Aorta (tissue), 5 donors: Measurements from ENCODE around the gene OR5M8. TPM values are rescaled to one million over a fixed set of nuclear protein-coding genes. Genes with fewer than 3 reads are reported as not detected.

ENCODE experiments used
- ATAC-seq: fragments of 200-7000 bp; cut with Tn5 transposase; one replicate; pipeline ENCODE4 v1.9.1; 2022; ENCODE audit warnings: moderate library complexity; ENCODE audit not compliant: low FRiP score
- DNase-seq, 2 donors: peaks; one replicate each; pipeline ENCODE4 v3.0.0-alpha.2; 2020
- H3K27ac ChIP-seq, 2 donors: one replicate each; pipeline ENCODE4 v1.5.1; 2013; ENCODE audit warnings: low read length in 2 of 2, mild to moderate bottlenecking in 2 of 2, moderate library complexity in 2 of 2, control low read depth in 1 of 2, inconsistent platforms in 1 of 2, low read depth in 1 of 2
- H3K27me3 ChIP-seq, 2 donors: one replicate each; pipeline ENCODE4 v1.6.1; 2013; ENCODE audit warnings: control low read depth in 1 of 2, low read length in 1 of 2, mild to moderate bottlenecking in 1 of 2, moderate library complexity in 1 of 2; ENCODE audit not compliant: insufficient read depth in 2 of 2, control insufficient read depth in 1 of 2
- H3K36me3 ChIP-seq, 2 donors: one replicate each; pipeline ENCODE4 v1.6.1; 2013; ENCODE audit warnings: control low read depth in 1 of 2, low read length in 1 of 2, mild to moderate bottlenecking in 1 of 2; ENCODE audit not compliant: insufficient read depth in 2 of 2, control insufficient read depth in 1 of 2
- H3K4me1 ChIP-seq, 2 donors: one replicate each; pipeline ENCODE4 v1.6.1; 2013; ENCODE audit warnings: low read length in 2 of 2, control low read depth in 1 of 2, mild to moderate bottlenecking in 1 of 2, moderate library complexity in 1 of 2; ENCODE audit not compliant: insufficient read depth in 2 of 2, control insufficient read depth in 1 of 2
- H3K4me3 ChIP-seq, 2 donors: one replicate each; pipeline ENCODE4 v1.5.1; 2013; ENCODE audit warnings: low read length in 2 of 2, control low read depth in 1 of 2, mild to moderate bottlenecking in 1 of 2
- H3K9me3 ChIP-seq: one replicate; pipeline ENCODE4 v1.6.1; 2013; ENCODE audit warnings: mild to moderate bottlenecking, low read length; ENCODE audit not compliant: control insufficient read depth
- WGBS, 2 donors: extraction: QIAGEN DNeasy Blood & Tissue Kit; methylation state at CpG; one replicate each; pipeline ENCODE4 v1.1.7; 2013; 5-methylcytosine and 5-hydroxymethylcytosine counted together
- intact Hi-C, 2 donors: fragments of 100-400 bp; cut with DNase I; formaldehyde crosslinking; loops; one replicate each; pipeline versions ENCODE4 v1.14.2 to v1.15.0; 2022
- long read RNA-seq, 2 donors: library from polyadenylated mRNA; unstranded; transcript quantifications; one replicate each; pipeline ENCODE4 v2.0.0, GENCODE V29; 2020 to 2021
- polyA plus RNA-seq, 2 donors: library from polyadenylated mRNA; stranded (reverse); fragments of 200-250 nt; gene quantifications; one replicate each; pipeline ENCODE4 v1.2.3, GENCODE V29; 2013
- total RNA-seq, 2 donors: library from RNA; stranded (reverse); fragmentation: NEBNext Ultra II Directional; extraction: Animal tissue kit (Norgen Biotek cat#: 25700); gene quantifications; one replicate each; pipeline ENCODE4 v1.2.1, GENCODE V29; 2021
- donor health status: healthy with polysubstance abuse.
- donor health status: Bipolar disorder and iron deficiency.
- donor health status: DM: no; HTN: no; CAD: no.
- donor health status: DM: no; HTN: no; CAD: no.
- donor health status: DM: yes; HTN: yes; CAD: no.

The OR5M8 gene
- total RNA-seq, result not detected
- not detected for polyA plus RNA-seq
- long read RNA-seq, donor 1, result 0 reads
- long read RNA-seq, donor 2, result 0 reads

DNA sequence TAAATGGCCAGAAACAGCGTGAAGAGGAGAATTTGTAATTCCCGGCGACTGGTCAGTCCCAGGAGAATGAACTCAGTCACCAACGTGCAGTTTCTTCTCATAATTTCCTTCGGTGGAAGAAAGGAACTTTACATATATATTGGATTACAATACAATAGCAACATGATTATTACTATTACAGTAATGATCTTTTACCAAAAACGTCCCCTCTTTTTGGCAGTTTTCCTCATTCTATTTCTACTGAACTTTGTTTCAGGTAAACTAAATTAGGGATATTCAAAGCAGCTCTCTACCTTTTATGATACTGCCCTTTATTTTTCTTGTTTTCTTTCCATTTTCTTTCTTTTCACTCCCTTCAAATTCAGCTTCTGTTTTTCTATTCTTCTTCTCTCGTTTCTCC is at the start of gene OR5M8:
Gene OR5M8 (minus strand): TSS at position 101 of the 400 bp plus-strand sequence. CDS start 0 bp downstream, at position 101.
- ATAC-seq (no peak), DNase-seq (no peak)
- Histone ChIP-seq H3K4me3 (no peak within 1 kb of the TSS), H3K27me3 (no peaks in the 10 kb centered on the region), H3K27ac (no peak within 1 kb of the TSS), H3K4me1 (no peaks in the 10 kb centered on the region), H3K9me3 (no peaks in the 10 kb centered on the region), H3K36me3 (no peaks in the 10 kb centered on the region)
- 78 to 80% methylated on average over 7 of the region's 7 CpGs for WGBS, 2 donors
- intact Hi-C loops, result no loop called here

DNA sequence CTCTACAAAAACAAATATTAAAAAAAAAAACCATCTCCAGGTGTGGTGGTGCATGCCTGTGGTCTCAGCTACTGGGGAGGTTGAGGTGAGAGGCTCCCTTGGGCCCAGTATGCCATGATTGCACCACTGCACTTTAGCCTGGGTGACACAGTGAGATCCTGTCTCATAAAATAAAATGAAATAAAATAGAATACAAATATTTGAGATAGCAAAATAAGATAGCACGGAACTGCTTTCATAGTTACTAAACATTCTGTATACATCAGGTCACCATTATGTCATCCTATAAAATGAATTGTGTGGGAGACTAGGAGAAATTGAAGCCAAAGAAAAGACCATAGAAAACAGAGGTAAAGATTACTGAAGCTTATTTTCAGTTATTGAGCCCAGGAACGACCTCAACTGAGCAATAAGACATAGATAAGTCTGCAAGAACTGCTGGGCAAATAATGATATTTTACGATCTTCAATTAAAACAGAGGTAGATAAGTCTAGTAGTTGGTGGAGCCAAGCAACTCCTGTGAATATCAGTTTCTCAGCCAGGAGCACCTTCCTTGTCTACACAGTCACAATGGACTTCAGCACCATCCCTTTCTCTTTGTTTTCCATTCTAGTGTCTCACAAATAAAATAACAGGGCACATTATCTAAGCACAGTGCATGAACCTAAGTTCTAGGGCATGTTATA is 42.0 kb upstream of the OR5M8 start:
- 66 to 68% methylated on average over 3 of the region's 3 CpGs for WGBS, 2 donors
- intact Hi-C loops, result no loop called here

DNA sequence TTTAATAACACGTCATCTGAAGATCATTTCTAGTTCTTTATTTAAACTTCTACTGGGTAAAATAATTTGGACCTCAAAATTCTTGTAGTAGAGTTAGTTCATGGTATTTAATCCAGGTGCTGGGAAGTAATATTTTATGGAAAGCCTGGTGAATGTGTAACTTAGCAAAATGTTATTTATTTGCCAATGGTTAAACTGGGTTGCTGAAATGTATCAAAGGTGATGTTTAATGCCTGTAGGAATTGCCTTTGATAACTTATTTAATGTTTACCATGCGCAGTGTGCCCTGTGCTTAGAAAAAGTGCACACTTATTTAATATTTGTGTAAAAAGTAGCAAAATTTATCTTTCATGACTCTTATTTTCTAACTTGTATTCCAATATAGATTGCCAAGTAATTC is 40.7 kb upstream of the OR5M8 start:
- DNase-seq, result no peak
- H3K36me3 ChIP-seq, result no peaks in the 10 kb centered on the region
- no peaks in the 10 kb centered on the region for H3K27me3 ChIP-seq
- no peaks in the 10 kb centered on the region for H3K9me3 ChIP-seq
- no peak overlapping the region for H3K27ac ChIP-seq
- intact Hi-C loops, result no loop called here
- no peak for ATAC-seq
- H3K4me1 ChIP-seq, result no peaks in the 10 kb centered on the region
- no peak overlapping the region for H3K4me3 ChIP-seq
- 72 to 78% methylated on average over 2 of the region's 2 CpGs for WGBS, 2 donors

More for the DNA sequence above, 42.0 kb upstream of the OR5M8 start:
- Histone ChIP-seq H3K9me3 (no peaks in the 10 kb centered on the region), H3K4me1 (no peaks in the 10 kb centered on the region), H3K27ac (no peak overlapping the region), H3K4me3 (no peak overlapping the region), H3K27me3 (no peaks in the 10 kb centered on the region), H3K36me3 (no peaks in the 10 kb centered on the region)
- DNase-seq (no peak), ATAC-seq (no peak)

DNA sequence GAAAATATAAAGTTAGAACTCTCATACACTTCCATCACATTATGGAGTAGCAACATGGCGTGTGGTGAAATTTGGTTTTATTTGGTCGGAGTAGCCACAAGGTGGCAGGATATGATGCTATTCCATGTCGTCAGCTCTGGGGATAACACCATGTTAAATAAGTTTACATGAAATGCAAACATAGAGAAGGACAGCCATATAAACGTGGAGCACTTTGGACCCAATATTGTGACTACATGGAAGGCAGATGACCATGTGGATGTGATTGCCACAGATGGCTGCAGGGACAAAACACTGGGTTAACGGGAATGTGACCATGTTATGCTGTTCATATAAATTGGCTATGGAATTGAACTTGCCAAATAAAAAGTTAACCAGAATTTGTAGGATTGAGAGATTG is 30.8 kb upstream of the OR5M8 start:
- Histone ChIP-seq H3K36me3 (no peaks in the 10 kb centered on the region), H3K27me3 (peaks cover 0 to 3% of the 10 kb centered on the region in 2 donors), H3K4me1 (no peaks in the 10 kb centered on the region), H3K9me3 (no peaks in the 10 kb centered on the region), H3K27ac (no peak overlapping the region), H3K4me3 (no peak overlapping the region)
- ATAC-seq (no peak), DNase-seq (no peak)
- intact Hi-C loops, result no loop called here
- WGBS, 2 donors, result 67% methylated on average over 5 of the region's 5 CpGs

DNA sequence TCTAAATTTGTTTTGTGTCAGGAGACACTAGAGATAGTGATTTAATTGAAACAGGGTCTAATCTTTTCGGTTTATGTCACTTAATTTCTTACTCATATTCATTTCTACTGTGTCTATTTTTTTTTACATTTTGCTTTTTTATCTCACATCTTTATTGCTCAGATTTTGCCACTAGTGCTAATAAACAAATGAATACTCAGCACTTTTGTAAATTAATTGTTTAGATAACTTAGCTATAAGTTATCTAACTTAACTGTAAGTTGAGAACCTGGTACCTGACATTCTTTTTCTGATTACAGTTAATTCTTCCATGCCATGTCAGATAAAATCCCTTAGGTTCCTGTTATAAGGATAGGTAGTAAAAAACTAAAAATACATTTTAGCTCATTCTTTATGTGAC is 22.1 kb upstream of the OR5M8 start:
- H3K36me3 ChIP-seq, result no peaks in the 10 kb centered on the region
- ATAC-seq (no peak), DNase-seq (no peak)
- no peaks in the 10 kb centered on the region for H3K4me1 ChIP-seq
- 77 to 82% methylated on average over 1 of the region's 1 CpG for WGBS, 2 donors
- intact Hi-C loops, result no loop called here
- H3K27ac ChIP-seq, result no peak overlapping the region
- no peaks in the 10 kb centered on the region for H3K27me3 ChIP-seq
- no peaks in the 10 kb centered on the region for H3K9me3 ChIP-seq
- H3K4me3 ChIP-seq, result no peak overlapping the region

DNA sequence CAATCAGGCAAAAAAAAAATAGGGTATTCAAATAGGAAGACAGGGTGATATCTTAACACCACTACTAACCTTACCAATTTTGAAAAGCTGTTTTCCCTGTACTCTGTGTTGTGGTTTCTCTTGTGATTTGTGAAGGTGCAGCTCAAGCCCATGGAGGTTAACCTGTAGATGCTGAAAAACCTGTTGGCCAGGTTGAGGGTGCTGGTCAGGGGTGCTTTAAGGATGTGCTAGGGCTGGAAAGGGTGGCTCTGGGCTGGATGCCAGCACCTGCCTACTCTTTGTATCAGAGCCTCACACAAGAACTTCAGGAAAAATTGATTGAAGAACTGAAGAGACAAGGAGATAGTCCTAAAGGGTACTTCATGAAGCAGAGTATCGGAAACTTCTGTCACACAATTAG is 18.3 kb upstream of the OR5M8 start:
- H3K4me3 ChIP-seq, result no peak overlapping the region
- no peaks in the 10 kb centered on the region for H3K36me3 ChIP-seq
- 91 to 93% methylated on average over 1 of the region's 1 CpG for WGBS, 2 donors
- no peak for ATAC-seq
- intact Hi-C loops, result no loop called here
- H3K4me1 ChIP-seq, result no peaks in the 10 kb centered on the region
- no peak for DNase-seq
- no peak overlapping the region for H3K27ac ChIP-seq
- no peaks in the 10 kb centered on the region for H3K9me3 ChIP-seq
- no peaks in the 10 kb centered on the region for H3K27me3 ChIP-seq

DNA sequence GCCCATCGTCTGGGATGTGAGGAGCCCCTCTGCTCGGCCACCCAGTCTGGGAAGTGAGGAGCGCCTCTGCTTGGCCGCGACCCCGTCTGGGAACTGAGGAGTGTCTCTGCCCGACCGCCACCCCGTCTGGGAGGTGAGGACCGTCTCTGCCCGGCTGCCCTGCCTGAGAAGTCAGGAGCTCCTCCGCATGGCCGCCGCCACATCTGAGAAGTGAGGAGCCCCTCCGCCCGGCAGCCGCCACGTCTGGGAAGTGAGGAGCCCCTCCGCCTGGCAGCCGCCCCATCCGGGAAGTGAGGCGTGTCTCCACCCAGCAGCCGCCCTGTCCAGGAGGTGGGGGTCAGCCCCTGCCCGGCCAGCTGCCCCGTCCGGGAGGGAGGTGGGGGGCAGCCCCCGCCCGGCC is 5.8 kb upstream of the OR5M8 start:
- DNase-seq (peak in 1 of 2 donors; percentile 44), ATAC-seq (no peak)
- H3K9me3 ChIP-seq, result no peaks in the 10 kb centered on the region
- H3K36me3 ChIP-seq, result no peaks in the 10 kb centered on the region
- H3K4me3 ChIP-seq, result no peak overlapping the region
- 93 to 96% methylated on average over 24 to 28 of the region's 28 CpGs for WGBS, 2 donors
- intact Hi-C loops, result no loop called here
- H3K4me1 ChIP-seq, result no peaks in the 10 kb centered on the region
- H3K27ac ChIP-seq, result no peak overlapping the region
- H3K27me3 ChIP-seq, result no peaks in the 10 kb centered on the region

DNA sequence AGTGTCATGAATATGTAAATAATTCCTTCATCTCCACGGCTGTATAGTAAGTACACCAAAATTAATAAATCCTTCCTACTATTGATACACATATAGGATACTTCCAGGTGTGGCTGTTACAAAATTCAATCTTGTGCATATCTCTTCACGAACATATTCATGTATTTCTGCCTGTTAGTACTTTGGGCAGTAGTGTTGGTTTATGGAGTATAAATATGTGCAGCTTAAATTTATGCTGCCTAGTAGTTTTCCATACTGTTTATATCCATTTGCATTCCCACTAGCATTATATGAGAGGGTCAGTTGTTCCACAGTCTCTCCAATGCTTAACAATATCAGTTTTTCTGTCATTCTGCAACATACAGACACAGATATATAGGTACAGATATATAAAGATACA is 3.9 kb upstream of the OR5M8 start:
- Histone ChIP-seq H3K36me3 (no peaks in the 10 kb centered on the region), H3K27me3 (no peaks in the 10 kb centered on the region), H3K4me3 (no peak overlapping the region), H3K4me1 (no peaks in the 10 kb centered on the region), H3K27ac (no peak overlapping the region), H3K9me3 (no peaks in the 10 kb centered on the region)
- ATAC-seq (no peak), DNase-seq (no peak)
- intact Hi-C loops, result no loop called here
- 80% methylated on average over 2 of the region's 2 CpGs for WGBS, 2 donors

DNA sequence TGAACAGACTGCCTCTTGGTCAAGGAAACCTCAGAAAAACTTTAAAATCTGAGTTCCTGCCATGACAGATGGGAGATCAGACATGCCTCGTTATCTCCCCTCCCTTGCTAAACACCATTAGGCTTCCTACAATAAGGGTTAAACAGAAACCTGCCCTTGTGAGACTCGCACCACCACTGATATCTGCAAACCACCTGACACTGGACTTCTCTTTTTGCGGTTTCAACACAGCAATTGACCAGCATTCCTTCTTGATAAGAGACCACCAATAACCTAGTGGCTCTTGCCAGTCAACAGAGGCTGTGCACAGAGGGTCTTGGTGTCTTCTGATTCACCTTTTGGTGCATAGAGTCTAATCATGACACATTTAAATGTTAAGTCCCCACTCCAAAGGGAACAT is 4.4 kb downstream of the OR5M8 start:
- Histone ChIP-seq H3K36me3 (no peaks in the 10 kb centered on the region), H3K27me3 (no peaks in the 10 kb centered on the region), H3K27ac (no peak overlapping the region), H3K4me3 (no peak overlapping the region), H3K9me3 (no peaks in the 10 kb centered on the region), H3K4me1 (no peaks in the 10 kb centered on the region)
- no peak for DNase-seq
- intact Hi-C loops, result no loop called here
- no peak for ATAC-seq
- WGBS, 2 donors, result 72 to 80% methylated on average over 3 of the region's 3 CpGs
